PC-3 (cell line): ENCODE data around the gene TOMM40L. TPM values are rescaled to one million over a fixed set of nuclear protein-coding genes. Genes with fewer than 3 reads are reported as not detected.
"Not testable (repeated sequence)": the region's sequence is repeated elsewhere in the genome, so short reads cannot be mapped to it uniquely, and the experiment has no call there.

Source experiments
- ATAC-seq: fragments of 200-7000 bp; cut with Tn5 transposase; 2 replicates; pipeline ENCODE4 v1.9.1; 2020; ENCODE audit warnings: mild to moderate bottlenecking, moderate library complexity
- BruUV-seq: library from RNA; stranded (reverse); fragments of 400-500 nt; replicated peaks from 2 replicates; lab custom pipeline; 2021; lab: Mats Ljungman, UMichigan
- CTCF ChIA-PET: fragments of 300-600 bp; sonication (Branson Sonifier 250); formaldehyde crosslinking; loops from one replicate; lab custom pipeline; 2022; ENCODE audit warnings: antibody characterized with exemption; lab: Charles Lee
- POLR2A ChIA-PET: fragments of 300-600 bp; sonication (Branson Sonifier 250); formaldehyde crosslinking; loops from one replicate; lab custom pipeline; 2022; ENCODE audit warnings: antibody characterized with exemption; ENCODE audit not compliant: unreplicated experiment; lab: Charles Lee
- DNase-seq: peaks from one replicate; pipeline ENCODE4 v3.0.0-alpha.2; 2015
- H2AFZ ChIP-seq: fragments of 300-600 bp; sonication (generic); 2 replicates; pipeline ENCODE4 v1.6.0; 2016; ENCODE audit warnings: antibody characterized with exemption, low read length
- H3F3A ChIP-seq: fragments of 300-600 bp; sonication (generic); one replicate; pipeline ENCODE4 v1.6.0; 2017; ENCODE audit warnings: antibody characterized with exemption, low read length, control low read depth, mild to moderate bottlenecking; ENCODE audit not compliant: unreplicated experiment
- H3K27ac ChIP-seq: fragments of 300-600 bp; sonication (generic); 2 replicates; pipeline ENCODE4 v1.5.1; 2016; ENCODE audit warnings: mild to moderate bottlenecking, low read length
- H3K27me3 ChIP-seq: fragments of 300-600 bp; sonication (generic); 2 replicates; pipeline ENCODE4 v1.6.1; 2016; ENCODE audit warnings: low read length, mixed read lengths
- H3K36me3 ChIP-seq: fragments of 300-600 bp; sonication (generic); 2 replicates; pipeline ENCODE4 v1.6.1; 2016; ENCODE audit warnings: low read depth, mixed run types, low read length, mixed read lengths
- H3K4me1 ChIP-seq: fragments of 300-600 bp; sonication (generic); 2 replicates; pipeline ENCODE4 v1.5.1; 2016; ENCODE audit warnings: low read length; ENCODE audit not compliant: insufficient read depth
- H3K4me2 ChIP-seq: fragments of 300-600 bp; sonication (generic); 2 replicates; pipeline ENCODE4 v1.6.0; 2016; ENCODE audit warnings: low read length
- H3K4me3 ChIP-seq: fragments of 300-600 bp; sonication (generic); 2 replicates; pipeline ENCODE4 v1.5.1; 2016; ENCODE audit warnings: mild to moderate bottlenecking, low read length, mixed read lengths
- H3K79me2 ChIP-seq: fragments of 300-600 bp; sonication (generic); 2 replicates; pipeline ENCODE4 v1.6.1; 2017; ENCODE audit warnings: low read length, mixed read lengths
- H3K9ac ChIP-seq: fragments of 300-600 bp; sonication (generic); 2 replicates; pipeline ENCODE4 v1.6.0; 2016; ENCODE audit warnings: mild to moderate bottlenecking, low read length
- H3K9me2 ChIP-seq: fragments of 300-600 bp; sonication (generic); replicated peaks from 2 replicates; pipeline ENCODE4 v1.6.1; 2016; ENCODE audit warnings: mixed run types, low read length, mixed read lengths
- H3K9me3 ChIP-seq: fragments of 300-600 bp; sonication (generic); 2 replicates; pipeline ENCODE4 v1.6.1; 2016; ENCODE audit warnings: low read length, mixed read lengths
- H4K20me1 ChIP-seq: fragments of 300-600 bp; sonication (generic); 2 replicates; pipeline ENCODE4 v1.6.1; 2016; ENCODE audit warnings: low read length, mixed read lengths
- CTCF ChIP-seq: fragments of 300-600 bp; sonication (generic); conservative IDR thresholded peaks from 2 replicates; pipeline ENCODE4 v1.5.1; 2017; ENCODE audit warnings: antibody characterized with exemption, low read depth, mild to moderate bottlenecking, low read length
- EZH2 ChIP-seq: fragments of 300-600 bp; sonication (generic); IDR thresholded peaks from one replicate; pipeline ENCODE4 v1.6.1; 2017; ENCODE audit warnings: antibody characterized with exemption, mild to moderate bottlenecking, low read length; ENCODE audit not compliant: unreplicated experiment
- EZH2phosphoT487 ChIP-seq: fragments of 300-600 bp; sonication (generic); IDR thresholded peaks from 2 replicates; pipeline ENCODE4 v1.6.1; 2018; ENCODE audit warnings: mild to moderate bottlenecking, antibody characterized with exemption, low read length, borderline replicate concordance
- intact Hi-C: fragments of 100-400 bp; cut with micrococcal nuclease; formaldehyde crosslinking; loops from 2 replicates; pipeline ENCODE4 v1.9.0; 2023
- total RNA-seq: library from RNA; depleted of rRNA; stranded (reverse); fragments of >200 nt; gene quantifications from 2 replicates; pipeline ENCODE4 v1.2.3, GENCODE V29; 2014

The TOMM40L gene
- total RNA-seq, 1 experiment from 2014 or later: 23.2 TPM

- no peaks in the 10 kb centered on the region for H3K27me3 ChIP-seq
- DNase-seq: no peak
- no peaks in the 10 kb centered on the region for H3K36me3 ChIP-seq
- no peaks in the 10 kb centered on the region for H4K20me1 ChIP-seq
- no peak overlapping the region for H3K4me2 ChIP-seq
- ChIA-PET POLR2A (no interaction called here), CTCF (no interaction called here)
- no peak overlapping the region for H3K4me3 ChIP-seq
- H3K9ac ChIP-seq: no peak overlapping the region
- no peak overlapping the region for H3K27ac ChIP-seq
- 0 out of 2 replicates have a peak, but pooled peaks cover 5% of the 10 kb centered on the region for H3K9me2 ChIP-seq
- intact Hi-C loops: no loop called here
- H3K79me2 ChIP-seq: no peaks in the 10 kb centered on the region
- H3K9me3 ChIP-seq: no peaks in the 10 kb centered on the region
- TF ChIP-seq EZH2phosphoT487: no peak
- no peak for TF ChIP-seq CTCF
- no peak for TF ChIP-seq EZH2
- no peak overlapping the region for H2AFZ ChIP-seq
- H3K4me1 ChIP-seq: peaks cover 9% of the 10 kb centered on the region
- no TSS peak for BruUV-seq
- ATAC-seq: no peak
- no peaks in the 10 kb centered on the region for H3F3A ChIP-seq
These were observed 19.0 kb downstream of the TOMM40L start for GRCh38 chr1:161244888-161245287.

GRCh38 chr1:161250100-161250499 is 24.2 kb downstream of the TOMM40L start:
- H3K36me3 ChIP-seq, H3K27me3 ChIP-seq, H3K4me2 ChIP-seq, BruUV-seq, H3K9ac ChIP-seq, H3K4me3 ChIP-seq, intact Hi-C loops, POLR2A ChIA-PET, H3K9me3 ChIP-seq, DNase-seq, H3K4me1 ChIP-seq, H4K20me1 ChIP-seq, H2AFZ ChIP-seq, H3K27ac ChIP-seq, H3K79me2 ChIP-seq, H3F3A ChIP-seq, ATAC-seq, H3K9me2 ChIP-seq, CTCF ChIA-PET: not testable (repeated sequence)

- H4K20me1 ChIP-seq: no peaks in the 10 kb centered on the region
- H3K27me3 ChIP-seq: no peaks in the 10 kb centered on the region
- intact Hi-C loops: no loop called here
- TF ChIP-seq EZH2phosphoT487 (no peak), EZH2 (no peak), CTCF (no peak)
- no peaks in the 10 kb centered on the region for H3K36me3 ChIP-seq
- BruUV-seq: no TSS peak
- no peak for ATAC-seq
- no peaks in the 10 kb centered on the region for H3K9me3 ChIP-seq
- no peaks in the 10 kb centered on the region for H3F3A ChIP-seq
- no peak for DNase-seq
- ChIA-PET POLR2A (no interaction called here), CTCF (no interaction called here)
- no peaks in the 10 kb centered on the region for H3K9me2 ChIP-seq
- H3K4me3 ChIP-seq: no peak overlapping the region
- no peaks in the 10 kb centered on the region for H3K79me2 ChIP-seq
- no peak overlapping the region for H2AFZ ChIP-seq
- no peak overlapping the region for H3K4me2 ChIP-seq
- H3K9ac ChIP-seq: no peak overlapping the region
- H3K27ac ChIP-seq: no peak overlapping the region
- H3K4me1 ChIP-seq: no peaks in the 10 kb centered on the region
These were observed 25.0 kb downstream of the TOMM40L start for GRCh38 chr1:161250829-161251228.
